HFF-Myc (cell line): ENCODE results near the gene SMURF2.
A peak's percentile ranks its signal among the peaks of the same experiment; 100 is the strongest.

Experiments
- DNase-seq: peaks from one replicate; pipeline ENCODE4 v3.0.0-alpha.2; 2011; ENCODE audit warnings: low read depth; ENCODE audit errors: extremely low read depth
- H3K4me3 ChIP-seq: replicated peaks from 2 replicates; pipeline ENCODE4 v1.5.1; 2011; ENCODE audit warnings: low read depth, mild to moderate bottlenecking, control low read depth, low read length
- TF ChIP-seq, protein P1 (sequence below): IDR thresholded peaks from 2 replicates; pipeline ENCODE4 v1.5.1; 2012; ENCODE audit warnings: mild to moderate bottlenecking, low read depth, low read length, control low read depth; ENCODE audit errors: missing control alignments

Gene SMURF2

GRCh38 chr17:64536913-64537312, 125.2 kb downstream of the SMURF2 start:
- H3K4me3 ChIP-seq = no peak overlapping the region
- TF ChIP-seq, protein P1, sequence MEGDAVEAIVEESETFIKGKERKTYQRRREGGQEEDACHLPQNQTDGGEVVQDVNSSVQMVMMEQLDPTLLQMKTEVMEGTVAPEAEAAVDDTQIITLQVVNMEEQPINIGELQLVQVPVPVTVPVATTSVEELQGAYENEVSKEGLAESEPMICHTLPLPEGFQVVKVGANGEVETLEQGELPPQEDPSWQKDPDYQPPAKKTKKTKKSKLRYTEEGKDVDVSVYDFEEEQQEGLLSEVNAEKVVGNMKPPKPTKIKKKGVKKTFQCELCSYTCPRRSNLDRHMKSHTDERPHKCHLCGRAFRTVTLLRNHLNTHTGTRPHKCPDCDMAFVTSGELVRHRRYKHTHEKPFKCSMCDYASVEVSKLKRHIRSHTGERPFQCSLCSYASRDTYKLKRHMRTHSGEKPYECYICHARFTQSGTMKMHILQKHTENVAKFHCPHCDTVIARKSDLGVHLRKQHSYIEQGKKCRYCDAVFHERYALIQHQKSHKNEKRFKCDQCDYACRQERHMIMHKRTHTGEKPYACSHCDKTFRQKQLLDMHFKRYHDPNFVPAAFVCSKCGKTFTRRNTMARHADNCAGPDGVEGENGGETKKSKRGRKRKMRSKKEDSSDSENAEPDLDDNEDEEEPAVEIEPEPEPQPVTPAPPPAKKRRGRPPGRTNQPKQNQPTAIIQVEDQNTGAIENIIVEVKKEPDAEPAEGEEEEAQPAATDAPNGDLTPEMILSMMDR = no peak
- no peak for DNase-seq

DNA sequence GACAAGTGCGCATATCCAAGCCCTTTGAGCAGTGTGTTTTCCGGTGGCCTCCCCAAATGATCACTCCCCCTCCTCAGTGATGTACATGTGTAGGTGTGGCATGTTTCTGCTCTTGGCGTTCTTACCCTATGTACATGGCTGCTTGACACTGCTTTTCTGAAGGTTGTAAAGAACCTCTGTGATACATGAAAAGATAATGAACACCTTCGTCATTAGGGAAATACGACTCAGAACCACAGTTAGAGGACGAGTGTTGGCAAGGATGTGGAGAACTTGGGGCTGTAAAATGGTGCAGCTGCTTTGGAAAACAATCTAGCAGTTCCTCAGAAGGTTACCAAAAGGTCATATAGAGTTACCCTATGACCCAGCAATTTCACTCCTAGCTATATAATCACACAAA, 126.8 kb downstream of the SMURF2 start:
- DNase-seq = no peak
- TF ChIP-seq, protein P1 = no peak
- no peak overlapping the region for H3K4me3 ChIP-seq

GRCh38 chr17:64534187-64534586, 127.9 kb downstream of the SMURF2 start:
- H3K4me3 ChIP-seq = no peak overlapping the region
- DNase-seq = no peak
- TF ChIP-seq, protein P1 = peak; percentile 8

DNA sequence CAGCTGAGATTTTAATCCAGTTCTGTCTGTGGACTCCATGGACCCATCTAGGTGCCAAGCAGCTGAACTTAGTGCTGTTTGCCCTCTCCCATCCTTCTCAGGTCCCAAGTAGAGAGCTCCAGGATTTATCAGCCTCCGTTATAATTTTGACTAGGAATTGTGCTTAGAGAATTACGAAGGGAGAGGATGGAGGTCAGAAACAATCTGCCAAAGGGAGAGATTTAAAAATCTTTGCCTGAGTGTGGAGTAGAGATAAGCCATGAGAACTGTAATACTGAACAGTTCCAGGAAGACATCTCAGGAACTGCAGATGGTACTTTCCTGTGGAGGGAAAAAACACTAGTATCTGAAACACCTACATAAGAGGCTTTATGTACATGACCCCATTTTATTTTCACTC, 128.3 kb downstream of the SMURF2 start:
- H3K4me3 ChIP-seq = no peak overlapping the region
- TF ChIP-seq, protein P1 = no peak
- no peak for DNase-seq

DNA sequence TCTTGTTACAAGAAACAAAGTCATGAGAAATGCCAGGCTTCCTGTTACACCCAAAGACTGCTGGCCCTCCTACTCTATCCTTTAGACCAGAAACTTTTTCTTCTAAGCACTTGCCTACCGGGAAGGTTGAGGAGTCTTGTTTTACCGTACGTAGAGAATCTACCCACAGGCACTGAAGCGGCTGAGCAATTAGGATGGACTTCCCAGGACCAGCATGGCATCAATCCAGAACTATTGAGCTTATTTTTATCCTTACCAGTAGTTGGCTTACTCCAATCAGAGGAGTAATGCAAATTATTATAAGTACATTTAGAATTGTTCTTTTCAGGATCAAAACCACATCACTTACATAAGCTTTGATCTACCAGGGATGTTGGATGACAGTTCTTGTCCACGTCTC, 129.7 kb downstream of the SMURF2 start:
- TF ChIP-seq, protein P1 = no peak
- no peak for DNase-seq
- no peak overlapping the region for H3K4me3 ChIP-seq

DNA sequence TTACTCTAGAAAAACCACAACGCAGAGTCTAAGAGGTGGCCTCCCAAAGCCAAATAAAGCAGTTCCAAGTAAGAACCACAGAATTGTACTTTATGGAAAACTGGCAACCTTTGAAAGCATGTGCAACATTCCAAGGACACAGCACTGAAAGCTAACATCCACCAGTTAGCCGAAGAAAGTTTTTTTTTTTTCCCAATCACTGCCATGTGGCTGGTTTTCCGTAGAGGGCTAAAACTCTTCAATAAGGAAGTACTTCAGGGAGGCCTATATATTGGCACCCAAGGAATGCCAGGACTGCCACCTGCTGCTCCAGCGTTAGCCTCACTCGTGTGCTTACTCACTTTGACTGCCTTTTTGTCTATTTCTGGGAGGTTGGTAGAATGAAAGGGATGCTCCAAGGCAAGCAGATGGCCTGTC, 130.1 kb downstream of the SMURF2 start:
- no peak overlapping the region for H3K4me3 ChIP-seq
- TF ChIP-seq, protein P1 = no peak
- no peak for DNase-seq

- H3K4me3 ChIP-seq = no peak overlapping the region
- DNase-seq = no peak
- TF ChIP-seq, protein P1 = no peak
Observed at GRCh38 chr17:64529221-64529620, 132.9 kb downstream of the SMURF2 start.
